GM21423 (cell line): ENCODE data around the gene CNOT6.

Experiments
- ATAC-seq: cut with Tn5 transposase; IDR thresholded peaks from one replicate; pipeline ENCODE4 v1.9.1; 2021; ENCODE audit warnings: mild to moderate bottlenecking, moderate library complexity; ENCODE audit not compliant: unreplicated experiment

Gene CNOT6

GRCh38 chr5:180598797-180599589 lies 104.8 kb downstream of the CNOT6 start:
- ATAC-seq: no peak

- ATAC-seq: no peak
Observed at GRCh38 chr5:180599590-180599914, 105.4 kb downstream of the CNOT6 start.

GRCh38 chr5:180599981-180600553 lies 105.9 kb downstream of the CNOT6 start:
- ATAC-seq: no peak

- no peak for ATAC-seq
Observed at GRCh38 chr5:180600554-180601041, 106.4 kb downstream of the CNOT6 start.

GRCh38 chr5:180601591-180602480 lies 107.7 kb downstream of the CNOT6 start:
- ATAC-seq: no peak

- no peak for ATAC-seq
Observed at GRCh38 chr5:180602481-180603075, 108.4 kb downstream of the CNOT6 start.

GRCh38 chr5:180603076-180603594 lies 109.0 kb downstream of the CNOT6 start:
- no peak for ATAC-seq

- ATAC-seq: no peak
Observed at GRCh38 chr5:180604271-180604670, 110.1 kb downstream of the CNOT6 start.

- ATAC-seq: no peak
Observed at GRCh38 chr5:180605554-180606214, 111.5 kb downstream of the CNOT6 start.

GRCh38 chr5:180606215-180606785 lies 112.1 kb downstream of the CNOT6 start:
- no peak for ATAC-seq

- no peak for ATAC-seq
Observed at GRCh38 chr5:180607861-180608571, 113.8 kb downstream of the CNOT6 start.

GRCh38 chr5:180608572-180609310 lies 114.6 kb downstream of the CNOT6 start:
- ATAC-seq: no peak

GRCh38 chr5:180609386-180609785 lies 115.2 kb downstream of the CNOT6 start:
- no peak for ATAC-seq

- ATAC-seq: no peak
Observed at GRCh38 chr5:180609817-180610550, 115.8 kb downstream of the CNOT6 start.

GRCh38 chr5:180611140-180611850 lies 117.1 kb downstream of the CNOT6 start:
- ATAC-seq: no peak

GRCh38 chr5:180612683-180613082 lies 118.5 kb downstream of the CNOT6 start:
- no peak for ATAC-seq

GRCh38 chr5:180613188-180613813 lies 119.1 kb downstream of the CNOT6 start:
- ATAC-seq: no peak
